Subcutaneous adipose tissue (tissue), 4 donors: ENCODE measurements around the gene PLAGL1. TPM values are rescaled to one million over a fixed set of nuclear protein-coding genes. Genes with fewer than 3 reads are reported as not detected.

Source experiments
- CTCF ChIP-seq: fragments of 450-650 bp; IDR thresholded peaks from one replicate; pipeline ENCODE4 v1.5.1; 2016; ENCODE audit warnings: low read depth, mild to moderate bottlenecking, control low read depth, antibody characterized with exemption, moderate library complexity
- total RNA-seq, 4 donors: library from RNA; depleted of rRNA; stranded (reverse); fragments of >200 nt; gene quantifications; one replicate each; pipeline ENCODE4 v1.1.0, GENCODE V29; 2016

Gene PLAGL1
- total RNA-seq, 4 donors from 2014 or later, result 26.0 to 59.7 (median 41.1) TPM

- TF ChIP-seq CTCF, result no peak
Measured at GRCh38 chr6:144017166-144018094, 9.4 kb upstream of the PLAGL1 start.

- no peak for TF ChIP-seq CTCF
Measured at GRCh38 chr6:144013486-144013909, 5.4 kb upstream of the PLAGL1 start.

- TF ChIP-seq CTCF, result no peak
Measured at GRCh38 chr6:144012534-144012933, 4.5 kb upstream of the PLAGL1 start.

GRCh38 chr6:144008846-144009245 lies 787 bp upstream of the PLAGL1 start:
- TF ChIP-seq CTCF, result no peak

GRCh38 chr6:144007478-144008119 lies 460 bp downstream of the PLAGL1 start:
- TF ChIP-seq CTCF, result no peak

- TF ChIP-seq CTCF, result no peak
Measured at GRCh38 chr6:144006736-144007477, 1.2 kb downstream of the PLAGL1 start.

- no peak for TF ChIP-seq CTCF
Measured at GRCh38 chr6:143999406-143999805, 8.7 kb downstream of the PLAGL1 start.
